HEK293T (cell line): Measurements from ENCODE around the gene CXCL14.

ENCODE experiments used
- CTBP1 ChIP-seq: fragments of 450-650 bp; IDR thresholded peaks from 2 replicates; pipeline ENCODE4 v1.6.1; 2016; ENCODE audit warnings: borderline replicate concordance
- ELF4 ChIP-seq: fragments of 450-650 bp; IDR thresholded peaks from 2 replicates; pipeline ENCODE4 v1.6.1; 2017; ENCODE audit warnings: antibody characterized with exemption
- FOXA1 ChIP-seq: fragments of 450-650 bp; IDR thresholded peaks from 2 replicates; pipeline ENCODE4 v1.6.1; 2016; ENCODE audit warnings: mild to moderate bottlenecking
- FOXK2 ChIP-seq: fragments of 450-650 bp; IDR thresholded peaks from 2 replicates; pipeline ENCODE4 v1.6.1; 2016; ENCODE audit warnings: mild to moderate bottlenecking
- FOXM1 ChIP-seq: fragments of 450-650 bp; IDR thresholded peaks from 2 replicates; pipeline ENCODE4 v1.6.1; 2017; ENCODE audit warnings: mild to moderate bottlenecking, borderline replicate concordance
- HDGF ChIP-seq: fragments of 450-650 bp; IDR thresholded peaks from 2 replicates; pipeline ENCODE4 v1.6.1; 2017; ENCODE audit warnings: antibody characterized with exemption, borderline replicate concordance
- L3MBTL2 ChIP-seq: fragments of 450-650 bp; conservative IDR thresholded peaks from 2 replicates; pipeline ENCODE4 v1.6.1; 2016; ENCODE audit warnings: mild to moderate bottlenecking
- LEF1 ChIP-seq: fragments of 450-650 bp; IDR thresholded peaks from 2 replicates; pipeline ENCODE4 v1.6.1; 2017; ENCODE audit warnings: mild to moderate bottlenecking, borderline replicate concordance
- SP1 ChIP-seq: fragments of 450-650 bp; IDR thresholded peaks from 2 replicates; pipeline ENCODE4 v1.6.1; 2017
- SUZ12 ChIP-seq: fragments of 450-650 bp; IDR thresholded peaks from 2 replicates; pipeline ENCODE4 v1.6.1; 2016; ENCODE audit warnings: mild to moderate bottlenecking
- ZNF384 ChIP-seq: fragments of 450-650 bp; IDR thresholded peaks from 2 replicates; pipeline ENCODE4 v1.6.1; 2016

GRCh38 chr5:135591277-135591676 is 12.5 kb upstream of the CXCL14 start:
- TF ChIP-seq SUZ12 (no peak), HDGF (no peak), FOXM1 (no peak), L3MBTL2 (no peak), SP1 (no peak), CTBP1 (no peak), FOXK2 (no peak), ZNF384 (no peak), LEF1 (no peak), FOXA1 (no peak), ELF4 (no peak)
